T-helper 2 cell (primary cell): ENCODE results near the gene PM20D2.

Experiments
- DNase-seq, 5 experiments: peaks; one replicate each; pipeline versions ENCODE4 v3.0.0 to v3.0.0-alpha.2; 2012 to 2022

PM20D2 gene

DNA sequence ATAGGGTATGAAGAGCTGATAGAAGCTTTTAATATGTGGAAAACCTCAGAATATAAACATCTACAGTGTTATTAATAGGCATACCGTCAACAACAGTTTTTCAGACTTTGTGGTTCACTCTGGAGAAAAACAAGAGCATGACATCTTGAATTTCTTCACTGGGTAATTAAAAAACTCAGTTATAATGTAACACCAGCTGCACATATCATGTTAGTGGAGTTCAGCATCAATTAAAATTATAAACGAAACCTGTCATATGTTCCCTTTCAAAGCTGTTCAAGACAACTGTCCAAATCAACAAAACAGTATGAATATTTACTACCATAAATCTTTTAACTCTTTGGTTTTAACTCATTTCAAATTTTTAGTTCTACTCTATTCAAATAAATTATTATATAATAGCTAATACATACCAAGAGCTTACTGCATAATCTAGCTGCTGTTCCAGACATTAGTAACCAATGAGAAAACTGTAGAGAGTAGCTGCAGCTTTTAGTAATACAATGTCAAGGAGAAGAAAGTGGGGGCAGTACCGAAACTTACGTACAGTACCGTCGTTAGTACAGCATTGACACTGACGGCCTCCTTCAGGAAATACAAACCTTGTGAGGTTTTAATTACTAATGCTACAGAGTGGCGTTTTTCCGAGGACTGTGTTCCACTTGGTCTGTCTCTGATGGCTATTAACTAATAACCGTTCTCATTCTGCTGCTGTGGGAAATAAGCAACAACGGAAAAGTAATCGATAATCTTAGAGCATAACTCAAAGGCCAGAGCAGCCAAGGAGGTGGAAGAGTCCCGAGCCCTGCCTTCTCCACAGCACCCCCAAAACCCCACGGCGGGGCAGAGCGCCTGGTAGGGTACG, 532 bp upstream of the PM20D2 start:
- DNase-seq = peak in 2 of 5 experiments; percentile 16 to 84

DNA sequence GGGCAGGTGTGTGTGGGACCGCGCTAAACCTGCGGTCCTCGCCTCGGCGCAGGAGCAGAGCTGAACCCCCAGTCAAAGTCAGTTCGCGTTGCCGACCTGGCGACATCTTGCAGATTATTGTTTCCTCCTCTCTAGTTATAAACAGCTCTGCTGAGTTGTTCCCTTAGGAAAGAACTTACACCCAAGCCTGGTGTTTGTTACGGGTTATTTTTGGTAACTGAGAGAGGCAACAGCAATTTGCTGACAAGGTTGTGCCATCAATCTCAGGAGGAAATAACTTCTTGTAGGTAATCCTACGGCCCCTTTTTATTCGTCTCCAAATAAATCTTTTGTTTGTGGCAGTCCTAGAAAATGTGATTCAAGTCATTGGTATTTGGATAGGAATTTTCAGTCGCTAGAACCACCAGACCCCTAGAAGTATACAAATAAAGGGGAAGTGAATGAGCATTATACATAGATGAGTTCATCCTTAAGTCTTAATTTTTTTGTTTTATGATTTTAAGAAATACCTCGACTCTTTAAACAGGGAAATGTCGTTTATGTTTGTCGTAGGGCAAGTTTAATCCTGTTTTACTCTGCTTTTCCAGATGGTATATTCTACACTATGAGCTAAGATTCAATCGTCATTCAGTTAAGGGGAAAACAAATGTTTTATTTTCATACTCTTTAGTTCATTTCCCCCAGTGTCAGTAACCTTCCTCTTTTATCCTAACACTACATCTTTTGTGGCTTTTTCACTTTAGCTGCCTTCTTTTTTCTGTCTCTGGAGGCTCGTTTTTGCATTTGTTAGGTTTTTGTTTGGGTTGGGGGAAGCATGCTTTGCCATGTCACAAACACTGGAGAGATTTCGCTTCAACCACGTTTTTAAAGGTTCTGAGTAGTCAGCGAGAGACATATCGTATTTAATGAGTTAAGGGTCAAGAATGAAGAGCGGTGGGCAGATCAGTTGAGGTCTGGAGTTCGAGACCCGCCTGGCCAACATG, 1.2 kb downstream of the PM20D2 start:
- peak in 2 of 5 experiments; percentile 6 to 59 for DNase-seq

DNA sequence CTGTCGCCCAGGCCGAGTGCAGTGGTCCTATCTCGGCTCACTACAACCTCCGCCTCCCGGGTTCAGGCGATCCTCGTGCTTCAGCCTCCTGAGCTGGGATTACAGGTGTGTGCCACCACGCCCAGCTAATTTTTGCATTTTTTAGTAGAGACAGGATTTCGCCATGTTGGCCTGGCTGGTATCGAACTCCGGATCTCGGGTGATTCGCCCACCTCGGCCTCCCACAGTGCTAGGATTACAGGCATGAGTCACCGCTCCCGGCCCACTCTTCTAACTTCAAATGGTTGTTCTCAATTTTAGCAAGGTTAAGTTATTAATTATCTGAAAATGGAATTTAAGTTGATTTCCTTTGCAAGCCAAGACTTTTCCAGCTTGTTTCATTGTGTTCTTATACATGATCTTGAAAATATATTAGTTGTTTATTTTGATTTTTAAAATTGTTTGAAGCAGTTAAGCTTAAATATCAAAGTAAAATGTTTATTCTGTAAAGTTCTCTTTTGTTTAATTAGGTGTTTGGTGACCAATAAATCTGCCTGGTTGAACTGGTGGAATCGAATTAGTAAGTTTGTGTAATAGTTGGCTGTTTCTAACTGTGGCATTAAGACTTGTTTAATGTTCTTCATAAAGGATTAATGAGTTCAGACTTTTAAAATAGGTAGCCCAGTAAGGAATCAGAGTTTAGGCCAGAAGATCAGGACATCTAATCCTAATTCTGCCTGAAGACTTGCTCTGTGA, 2.3 kb downstream of the PM20D2 start:
- no peak for DNase-seq

DNA sequence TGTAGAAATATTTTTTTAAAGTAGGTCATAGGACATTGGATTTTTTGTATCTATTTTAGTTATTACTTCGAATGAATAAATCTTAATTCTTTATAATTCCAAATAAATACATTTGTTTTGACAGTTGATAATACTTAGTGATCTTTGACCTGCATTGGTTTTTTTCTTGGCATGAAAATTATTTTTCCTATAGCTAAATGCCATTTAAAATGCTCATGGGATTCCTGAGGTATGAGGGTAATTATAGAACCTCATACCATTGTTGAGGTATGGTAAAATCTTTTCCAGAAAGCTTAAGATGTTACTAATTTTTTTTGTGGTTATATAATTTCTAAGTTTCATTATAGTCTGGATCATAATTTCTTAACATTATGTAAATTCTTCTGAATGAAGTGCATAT, 8.3 kb downstream of the PM20D2 start:
- no peak for DNase-seq

DNA sequence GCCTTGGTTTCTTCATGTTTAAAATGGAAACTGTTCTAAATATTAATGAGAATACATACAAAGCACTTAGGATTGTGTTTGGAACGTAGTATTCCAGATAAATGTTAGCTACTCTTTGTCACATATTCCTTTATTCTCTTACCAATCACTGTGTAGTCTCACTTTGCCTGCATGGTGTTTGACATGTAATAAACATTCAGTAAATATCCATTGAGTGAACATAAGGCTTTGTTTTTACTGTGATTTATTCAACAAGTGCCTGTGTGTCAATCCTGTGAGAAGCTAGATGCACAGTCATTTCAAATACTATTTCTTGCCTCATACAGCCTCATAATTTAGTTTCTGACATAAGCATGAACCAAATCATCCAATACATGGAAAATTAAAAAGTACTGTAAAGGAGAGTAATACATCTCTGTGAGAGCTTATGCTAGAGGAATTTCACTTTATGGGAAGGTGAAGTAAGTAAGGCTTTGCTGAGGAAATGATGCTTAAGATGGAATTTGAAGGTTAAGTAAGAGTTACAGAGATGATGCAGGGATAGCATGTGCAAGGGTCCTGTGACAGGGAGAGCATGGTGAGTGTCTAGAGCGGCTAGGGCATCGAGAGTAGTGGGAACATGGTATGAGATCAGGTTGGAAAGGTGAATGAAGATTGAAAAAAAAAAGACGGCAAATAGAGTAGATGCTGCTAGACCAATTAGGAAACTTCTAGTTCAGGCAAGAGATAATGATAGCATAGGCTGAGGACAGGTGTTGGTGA, 14.7 kb downstream of the PM20D2 start:
- DNase-seq = no peak

DNA sequence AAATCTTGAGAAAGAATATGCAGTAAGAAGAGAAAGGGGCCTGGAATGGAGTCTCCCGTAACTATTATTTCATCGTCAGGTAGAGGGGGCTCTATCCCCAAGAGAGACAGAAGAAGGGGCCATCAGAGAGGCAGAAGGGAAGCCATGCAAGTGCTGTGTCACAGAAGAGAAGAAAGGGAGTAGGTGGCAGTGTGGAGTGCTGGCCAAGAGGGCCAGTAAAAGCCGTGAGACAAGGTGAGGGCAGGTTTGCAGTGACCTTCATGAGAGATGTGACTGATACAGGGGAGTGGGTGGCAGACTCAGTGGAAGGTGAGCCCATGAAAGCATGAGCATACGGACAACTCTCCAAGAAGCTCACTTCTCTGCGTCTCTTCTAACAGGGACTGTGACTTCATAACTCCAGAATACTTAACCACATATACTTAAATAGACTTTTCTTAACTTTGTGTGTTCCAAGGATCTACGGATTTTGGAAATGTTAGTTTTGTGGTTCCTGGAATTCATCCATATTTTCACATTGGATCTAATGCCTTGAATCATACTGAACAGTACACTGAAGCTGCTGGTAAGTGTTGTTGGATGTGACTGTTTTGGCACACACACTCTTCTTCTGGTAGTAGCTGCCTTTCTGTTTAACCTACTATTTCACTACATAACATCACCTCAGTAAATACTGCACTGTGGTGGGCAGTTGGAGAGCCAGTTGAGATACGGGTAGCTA, 15.6 kb downstream of the PM20D2 start:
- no peak for DNase-seq

DNA sequence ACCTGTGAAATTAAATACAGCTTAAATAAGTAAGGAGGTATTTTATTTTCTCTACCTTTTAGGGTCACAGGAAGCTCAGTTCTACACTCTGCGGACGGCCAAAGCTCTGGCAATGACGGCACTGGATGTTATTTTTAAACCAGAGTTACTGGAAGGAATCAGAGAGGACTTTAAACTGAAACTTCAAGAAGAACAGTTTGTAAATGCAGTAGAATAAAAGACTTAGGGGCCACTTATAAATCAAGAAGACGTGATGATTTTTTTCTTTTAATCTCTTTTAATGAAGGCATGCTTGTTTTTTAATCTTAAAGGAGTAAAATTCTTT, 16.2 kb downstream of the PM20D2 start:
- no peak for DNase-seq

DNA sequence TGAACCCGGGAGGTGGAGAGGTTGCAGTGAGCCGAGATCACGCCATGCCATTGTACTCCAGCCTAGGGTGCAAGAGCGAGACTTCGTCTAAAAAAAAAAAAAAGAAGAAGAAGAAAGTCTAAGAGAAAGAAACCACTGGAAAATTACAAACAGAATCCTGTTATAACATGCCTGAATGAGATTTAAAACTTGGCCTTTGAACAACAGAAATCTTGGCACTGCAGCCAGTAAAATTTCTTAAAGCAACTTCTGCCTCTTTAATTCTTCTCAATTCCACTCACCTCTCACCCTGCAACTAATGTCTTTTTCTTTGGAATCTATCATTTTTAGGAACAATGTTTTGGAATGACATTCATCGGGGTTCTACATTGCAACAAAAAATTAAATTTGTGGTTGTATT, 26.3 kb downstream of the PM20D2 start:
- no peak for DNase-seq

DNA sequence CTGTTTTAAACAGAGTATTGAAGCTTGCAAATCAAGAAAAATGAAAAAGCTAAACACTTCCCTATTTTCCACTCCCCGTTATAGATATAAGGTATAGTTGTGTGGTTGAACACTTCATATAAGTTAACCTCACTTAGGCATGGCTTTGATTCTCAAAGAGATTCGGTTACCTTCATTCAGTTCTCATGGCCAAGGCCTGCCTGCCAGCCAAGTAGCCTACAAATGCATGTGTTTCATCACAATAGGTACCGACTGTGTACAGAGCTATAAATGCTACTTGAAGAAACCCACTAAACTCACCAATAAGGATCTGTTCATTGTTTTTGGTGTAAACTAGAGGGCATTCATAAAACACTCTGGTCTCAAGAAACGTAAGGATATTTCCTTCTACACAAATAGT, 27.8 kb downstream of the PM20D2 start:
- no peak for DNase-seq

DNA sequence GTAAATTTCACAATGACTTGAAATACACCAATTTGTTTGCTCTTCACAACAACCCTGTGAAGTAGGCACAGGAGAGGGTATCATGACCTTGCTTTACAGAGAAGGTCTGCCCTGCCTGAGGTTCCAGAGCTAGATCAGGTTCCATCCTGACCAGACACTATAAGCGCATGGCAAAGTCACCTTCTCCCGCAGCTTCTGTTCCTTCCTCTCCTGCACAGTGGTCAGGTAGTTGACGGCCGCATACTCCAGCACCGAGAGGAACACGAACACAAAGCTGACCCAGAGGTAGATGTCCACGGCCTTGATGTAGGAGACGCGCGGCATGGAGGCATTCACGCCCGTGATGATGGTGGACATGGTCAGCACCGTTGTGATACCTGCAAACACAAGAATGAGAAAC, 34.3 kb downstream of the PM20D2 start:
- no peak for DNase-seq

DNA sequence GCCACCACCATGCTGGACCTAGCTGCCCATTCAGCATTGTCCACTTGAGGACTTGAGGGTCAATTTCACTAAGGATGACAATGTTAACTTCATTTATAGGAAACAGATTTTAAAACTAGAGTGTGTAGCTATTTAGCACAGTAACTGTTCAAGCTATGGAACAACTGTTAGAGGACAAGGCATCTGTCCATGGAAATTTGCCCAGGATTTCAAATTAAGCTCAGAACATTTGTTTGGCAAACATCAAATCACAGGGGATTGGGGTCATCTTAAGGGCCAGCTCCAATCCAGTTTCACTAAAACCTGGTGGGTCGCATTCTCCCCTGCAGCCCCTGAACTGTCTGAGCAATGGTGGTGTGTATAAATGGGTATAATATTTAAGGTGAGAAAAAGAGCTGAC, 35.1 kb downstream of the PM20D2 start:
- no peak for DNase-seq

DNA sequence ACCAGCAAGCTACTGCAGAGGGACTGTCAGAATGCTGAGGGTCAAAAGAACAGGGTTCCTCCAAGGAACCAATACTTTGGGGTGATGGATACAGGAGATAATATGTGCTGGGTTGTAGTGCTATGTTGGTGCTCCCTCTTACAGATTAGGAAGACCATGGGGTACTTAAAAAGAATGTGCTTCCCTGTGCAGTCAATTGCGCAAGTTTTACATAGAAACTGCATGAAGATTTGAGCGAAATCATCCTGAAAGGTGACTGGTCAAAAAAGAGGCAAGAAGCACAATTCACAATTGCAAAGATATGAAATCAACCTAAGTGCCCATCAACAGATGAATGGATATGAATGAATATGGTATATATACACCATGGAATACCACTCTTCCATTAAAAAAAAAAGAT, 37.4 kb downstream of the PM20D2 start:
- no peak for DNase-seq

DNA sequence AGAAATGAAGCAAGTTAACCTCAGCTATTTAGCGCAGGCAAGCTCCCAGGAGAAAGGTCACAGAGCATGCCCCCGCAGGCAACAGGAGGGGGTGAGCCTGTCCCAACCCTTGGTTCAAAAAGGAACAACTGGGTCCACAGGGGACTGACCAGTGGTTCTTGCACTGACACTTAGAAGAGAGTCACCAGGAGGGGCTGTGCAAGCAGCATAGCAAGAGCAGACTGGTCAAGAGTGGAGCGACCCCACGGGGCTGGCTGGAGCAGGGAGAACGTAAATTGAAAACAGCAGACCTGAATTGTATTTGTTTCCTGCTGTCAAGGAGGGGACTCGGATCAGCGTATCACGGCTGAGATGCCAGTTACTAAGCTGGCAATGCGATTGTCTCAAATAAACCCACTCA, 38.5 kb downstream of the PM20D2 start:
- DNase-seq = no peak

DNA sequence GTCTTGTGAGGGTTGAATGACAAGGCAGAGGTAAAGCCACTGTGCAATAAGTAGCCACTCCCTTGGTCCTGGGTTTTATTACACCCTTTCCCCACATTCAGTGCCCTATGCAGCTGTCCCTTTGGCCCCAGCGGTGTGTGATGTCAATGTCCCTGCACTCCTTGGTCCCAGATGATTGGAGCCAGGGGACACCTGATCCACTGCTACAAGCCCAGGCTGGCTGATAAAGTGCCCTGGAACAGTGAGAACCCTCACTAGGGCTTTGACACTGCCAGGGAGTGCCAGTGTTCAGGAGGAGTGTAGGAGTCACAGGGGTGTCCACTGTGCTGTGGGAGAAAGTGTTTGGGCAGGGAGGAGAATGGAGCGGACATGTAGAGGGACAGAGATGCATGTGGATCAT, 40.9 kb downstream of the PM20D2 start:
- DNase-seq = no peak

DNA sequence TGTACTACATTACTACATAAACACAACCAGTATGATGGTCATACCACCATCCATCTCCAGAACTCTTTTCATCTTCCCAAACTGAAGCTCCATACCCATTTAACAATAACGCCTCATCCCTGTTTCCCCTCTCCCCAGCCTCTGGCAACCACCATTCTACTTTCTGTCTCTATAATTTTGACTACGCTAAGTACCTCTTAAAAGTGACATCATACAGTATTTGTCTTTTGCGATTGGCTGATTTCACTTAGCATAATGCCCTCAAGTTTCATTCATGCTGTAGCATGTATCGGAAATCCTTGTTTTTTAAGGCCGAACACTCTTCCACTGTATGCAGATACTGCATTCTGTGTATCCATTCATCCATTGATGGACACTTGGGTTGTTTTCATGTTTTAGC, 41.6 kb downstream of the PM20D2 start:
- DNase-seq = no peak

DNA sequence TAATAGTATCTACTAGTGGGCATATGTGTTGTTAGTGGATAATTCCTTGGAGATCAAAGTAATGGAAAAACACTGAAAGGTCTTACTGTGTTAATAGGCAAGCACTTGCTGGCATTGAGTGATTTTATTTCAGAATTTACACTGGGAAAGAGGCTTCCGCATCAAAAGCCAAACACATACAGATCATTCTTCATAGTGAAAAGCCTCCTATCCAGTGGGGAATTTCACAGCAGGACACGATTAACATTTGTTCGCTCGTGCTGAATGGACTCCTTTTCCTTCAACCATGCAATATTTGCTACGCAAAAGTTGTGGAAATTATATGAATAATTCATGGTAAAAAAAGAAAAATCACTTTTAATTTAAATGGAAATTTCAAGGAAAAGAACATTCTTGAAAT, 44.9 kb downstream of the PM20D2 start:
- no peak for DNase-seq

DNA sequence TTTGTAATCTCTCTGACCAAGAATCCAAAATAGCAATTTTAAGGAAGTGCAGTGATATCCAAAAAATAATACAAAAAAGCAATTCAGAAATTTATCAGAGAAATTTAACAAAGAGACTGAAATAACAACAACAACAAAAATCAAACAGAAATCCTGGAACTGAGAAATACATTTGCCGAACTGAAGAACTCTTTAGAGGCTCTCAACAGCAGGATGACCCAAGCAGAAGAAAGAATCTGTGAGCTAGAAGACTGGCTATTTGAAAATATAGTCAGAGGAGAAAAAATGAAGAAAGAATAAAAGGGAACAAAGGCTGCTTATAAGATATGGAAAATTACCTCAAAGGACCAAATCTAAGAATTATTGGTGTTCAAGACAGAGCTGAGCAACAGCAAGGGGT, 48.7 kb downstream of the PM20D2 start:
- no peak for DNase-seq

DNA sequence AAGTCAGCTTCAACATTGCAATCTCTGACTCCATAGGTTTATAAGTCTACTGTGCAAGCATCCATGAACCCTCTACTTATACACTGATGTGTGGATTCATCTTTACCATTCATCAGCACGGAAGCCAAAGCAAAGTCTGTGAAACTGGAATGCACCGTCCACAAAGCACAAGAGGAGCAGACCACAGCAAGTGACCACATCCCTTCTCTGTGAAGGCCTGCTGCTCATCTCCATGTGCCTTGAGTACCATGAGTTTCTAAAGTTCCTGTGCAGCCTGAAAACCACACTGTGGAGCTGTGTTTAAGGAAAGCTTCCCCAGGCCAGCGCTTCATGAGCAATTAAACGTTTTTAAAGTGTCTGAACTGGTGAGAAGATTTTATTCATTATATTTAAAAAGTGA, 51.3 kb downstream of the PM20D2 start:
- DNase-seq = no peak

DNA sequence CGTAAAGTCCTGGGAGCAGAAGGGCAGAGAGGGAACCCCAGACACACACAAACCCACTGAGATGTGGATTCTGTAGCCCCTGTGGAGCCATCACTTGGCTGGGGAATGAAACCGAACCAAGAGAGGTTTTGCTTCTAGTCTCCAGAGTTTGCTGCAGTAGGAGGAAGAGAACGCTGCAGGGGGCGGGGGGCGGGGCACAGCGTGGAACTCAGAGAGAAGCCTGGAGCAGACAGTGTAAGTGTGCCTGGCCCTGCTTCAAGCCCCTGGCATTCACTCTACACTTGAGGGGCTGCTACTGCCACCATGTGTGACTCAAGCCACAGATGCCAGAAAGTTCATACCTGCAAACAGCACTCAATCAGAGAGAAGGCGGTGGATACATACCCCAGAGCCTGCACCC, 52.4 kb downstream of the PM20D2 start:
- no peak for DNase-seq

DNA sequence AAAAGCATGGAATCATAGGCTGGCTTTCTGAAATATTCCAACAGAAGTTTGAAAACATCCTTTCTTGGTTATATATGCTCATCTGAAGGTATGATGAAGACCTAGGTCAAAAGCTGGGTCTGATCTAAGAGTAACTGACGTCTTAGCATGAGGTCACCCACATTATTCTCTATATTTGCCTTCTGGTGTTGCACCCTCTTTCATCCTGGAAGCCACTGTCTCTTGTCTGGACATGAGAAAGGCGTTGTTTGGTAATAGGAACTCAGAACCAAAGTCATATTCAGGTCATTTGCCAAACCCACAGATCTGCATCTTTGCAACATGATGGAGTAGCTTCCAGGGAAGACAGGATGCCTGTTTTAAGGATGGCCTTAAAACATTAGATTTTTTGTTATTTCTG, 53.7 kb downstream of the PM20D2 start:
- no peak for DNase-seq

DNA sequence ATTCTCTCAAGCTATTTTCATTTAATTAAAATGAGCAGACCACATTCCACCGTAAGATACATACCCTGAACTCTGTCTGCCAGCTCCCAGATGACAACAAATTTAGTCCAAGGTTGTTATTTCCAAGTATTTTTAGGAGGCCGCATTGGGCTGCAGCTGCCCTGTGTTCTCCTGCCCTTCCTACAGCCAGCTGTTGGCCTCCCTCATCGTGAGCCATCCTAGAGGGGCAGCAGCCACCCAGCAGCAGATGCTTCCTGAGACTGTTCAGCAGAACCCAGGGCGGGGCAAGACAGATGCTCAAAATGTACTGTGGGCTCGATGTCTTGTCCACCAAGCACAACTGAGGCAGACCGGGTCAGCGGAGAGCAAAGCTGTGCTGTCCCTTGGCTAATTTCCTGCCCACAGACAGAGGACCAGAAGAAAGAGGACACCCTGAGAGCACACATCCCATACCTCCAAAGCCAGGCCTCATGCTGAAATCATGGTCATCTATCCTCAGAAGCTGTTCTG, 54.9 kb downstream of the PM20D2 start:
- no peak for DNase-seq

DNA sequence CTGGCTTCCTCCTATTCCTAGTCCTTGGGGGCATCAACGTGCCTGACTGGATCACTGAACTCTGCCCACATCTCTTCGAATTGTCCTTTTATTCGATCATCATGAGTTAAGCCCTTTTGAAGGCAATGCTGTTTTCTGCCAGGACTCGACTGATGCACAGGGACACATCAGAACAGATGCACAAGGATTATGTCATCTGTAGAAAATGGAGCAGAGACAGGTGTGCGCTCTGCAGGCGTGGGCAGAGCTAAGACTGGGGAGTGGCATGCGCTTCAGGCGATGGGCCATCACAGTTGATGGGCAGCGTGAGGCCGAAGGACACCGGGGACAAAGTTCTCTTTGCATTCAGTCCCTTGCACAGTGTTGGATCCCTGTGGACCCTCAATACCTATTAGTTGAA, 58.2 kb downstream of the PM20D2 start:
- no peak for DNase-seq
